ENCODE data around the gene ZNF20. TPM values are rescaled to one million over a fixed set of nuclear protein-coding genes. Genes with fewer than 3 reads are reported as not detected.
A peak's percentile ranks its signal among the peaks of the same experiment; 100 is the strongest.

ZNF20 gene
- total and polyA plus RNA-seq, 4 experiments from 2014 or later, result 1.6 to 7.4 (median 3.1) TPM

- Histone ChIP-seq H3K9me3 (ENCODE audit: control insufficient read depth in 1 of 2, low read length in 2 of 2) (no peaks in the 10 kb centered on the region), H3K27me3 (ENCODE audit: insufficient read depth, low read length) (no peaks in the 10 kb centered on the region), H3K4me3 (ENCODE audit: low read length in 2 of 2) (peak overlapping the region; percentile 65 to 74), H3K27ac (ENCODE audit: low read depth, low read length) (peak overlapping the region; percentile 98), H3K36me3 (ENCODE audit: insufficient read depth, low read length) (peaks cover 13% of the 10 kb centered on the region), H3K4me1 (ENCODE audit: insufficient read depth, low read length) (peaks cover 33% of the 10 kb centered on the region)
- intact Hi-C loops (cut with micrococcal nuclease), result loop anchor here (1.0 to 2.0 kb wide), 2 partner anchors 132 to 239 kb away; partner anchors contain the start of genes ZNF44 and ZNF799
- peak overlapping the region; percentile 94 to 99 (median 97) for H3K4me3 Mint-ChIP-seq
- DNase-seq, result no peak
- no peaks in the 10 kb centered on the region for H3K27me3 Mint-ChIP-seq
- peak overlapping the region; percentile 92 to 99 (median 99) for H3K27ac Mint-ChIP-seq
- POLR2A ChIA-PET (ENCODE audit: partially characterized antibody), result interaction anchor here (0.9 to 3.0 kb wide), 11 partner anchors 12 to 620 kb away, joined by 3 to 33 read pairs (median 4); partner anchors contain the start of genes ZNF20, ZNF44, ZNF563 and ZNF700
- peaks cover 0 to 24% of the 10 kb centered on the region in 2 donors for H3K36me3 Mint-ChIP-seq
- peaks cover 29 to 53% (median 38%) of the 10 kb centered on the region in 4 donors for H3K4me1 Mint-ChIP-seq
- no peaks in the 10 kb centered on the region for H3K9me3 Mint-ChIP-seq
- CTCF ChIA-PET (ENCODE audit: partially characterized antibody), result interaction anchor here (1.0 to 4.9 kb wide), 7 partner anchors 22 to 365 kb away, joined by 3 to 19 read pairs (median 6); partner anchors contain the start of genes ZNF20, ZNF44, ZNF491 and ZNF563
These were observed 22.3 kb upstream of the ZNF20 start for GRCh38 chr19:12162513-12162881.

DNA sequence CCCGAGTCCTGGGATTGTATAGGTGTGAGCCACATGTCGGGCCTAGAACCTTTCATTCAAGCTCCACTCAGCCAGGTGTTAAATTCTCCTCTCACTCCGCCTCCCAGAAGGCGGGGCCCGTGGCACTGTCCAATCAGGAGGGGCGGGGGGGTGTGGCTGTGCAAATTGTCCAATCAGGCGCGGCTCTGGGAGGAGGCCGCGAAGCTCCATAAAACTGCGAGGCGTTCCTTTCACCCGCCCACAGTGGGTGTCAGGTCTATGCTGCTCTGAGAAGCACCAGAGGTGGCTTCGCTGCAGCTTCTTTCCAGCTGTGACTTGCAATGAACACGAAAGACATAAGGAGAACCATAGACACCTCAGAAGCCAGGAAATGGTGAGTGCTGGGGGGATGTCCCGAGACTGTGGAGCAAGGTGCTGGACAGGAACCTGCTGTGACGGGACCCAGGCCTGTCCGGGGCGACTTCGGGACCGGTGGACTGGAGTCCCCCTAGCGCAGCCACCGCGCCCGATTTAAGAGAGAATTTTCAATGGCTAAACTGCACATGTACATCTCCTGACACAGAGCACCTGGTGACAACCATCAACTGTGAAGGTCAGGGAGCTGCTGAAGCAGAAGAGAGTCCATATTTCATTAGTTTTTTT lies 19.7 kb upstream of the ZNF20 start:
- peaks cover 3 to 5% of the 10 kb centered on the region in 2 donors for H3K27me3 Mint-ChIP-seq
- peaks cover 17 to 45% (median 26%) of the 10 kb centered on the region in 4 donors for H3K4me1 Mint-ChIP-seq
- ChIA-PET CTCF (ENCODE audit: partially characterized antibody) (interaction anchor here (1.4 kb wide), 1 partner anchor 362 kb away, joined by 4 read pairs; no protein-coding TSS in a partner anchor), POLR2A (ENCODE audit: partially characterized antibody) (interaction anchor here (0.6 to 1.1 kb wide), 2 partner anchors 172 to 360 kb away, joined by 4 read pairs; no protein-coding TSS in a partner anchor)
- intact Hi-C loops (cut with micrococcal nuclease), result no loop called here
- Histone ChIP-seq H3K27me3 (ENCODE audit: insufficient read depth, low read length) (no peaks in the 10 kb centered on the region), H3K27ac (ENCODE audit: low read depth, low read length) (no peak overlapping the region), H3K4me3 (ENCODE audit: low read length in 2 of 2) (no peak overlapping the region), H3K4me1 (ENCODE audit: insufficient read depth, low read length) (peaks cover 27% of the 10 kb centered on the region), H3K9me3 (ENCODE audit: control insufficient read depth in 1 of 2, low read length in 2 of 2) (no peaks in the 10 kb centered on the region), H3K36me3 (ENCODE audit: insufficient read depth, low read length) (peaks cover 4% of the 10 kb centered on the region)
- H3K4me3 Mint-ChIP-seq, result peak overlapping the region in 2 of 8 donors; percentile 20 to 50
- peaks cover 0 to 10% of the 10 kb centered on the region in 2 donors for H3K36me3 Mint-ChIP-seq
- no peak overlapping the region for H3K27ac Mint-ChIP-seq
- DNase-seq, result no peak
- H3K9me3 Mint-ChIP-seq, result no peaks in the 10 kb centered on the region

DNA sequence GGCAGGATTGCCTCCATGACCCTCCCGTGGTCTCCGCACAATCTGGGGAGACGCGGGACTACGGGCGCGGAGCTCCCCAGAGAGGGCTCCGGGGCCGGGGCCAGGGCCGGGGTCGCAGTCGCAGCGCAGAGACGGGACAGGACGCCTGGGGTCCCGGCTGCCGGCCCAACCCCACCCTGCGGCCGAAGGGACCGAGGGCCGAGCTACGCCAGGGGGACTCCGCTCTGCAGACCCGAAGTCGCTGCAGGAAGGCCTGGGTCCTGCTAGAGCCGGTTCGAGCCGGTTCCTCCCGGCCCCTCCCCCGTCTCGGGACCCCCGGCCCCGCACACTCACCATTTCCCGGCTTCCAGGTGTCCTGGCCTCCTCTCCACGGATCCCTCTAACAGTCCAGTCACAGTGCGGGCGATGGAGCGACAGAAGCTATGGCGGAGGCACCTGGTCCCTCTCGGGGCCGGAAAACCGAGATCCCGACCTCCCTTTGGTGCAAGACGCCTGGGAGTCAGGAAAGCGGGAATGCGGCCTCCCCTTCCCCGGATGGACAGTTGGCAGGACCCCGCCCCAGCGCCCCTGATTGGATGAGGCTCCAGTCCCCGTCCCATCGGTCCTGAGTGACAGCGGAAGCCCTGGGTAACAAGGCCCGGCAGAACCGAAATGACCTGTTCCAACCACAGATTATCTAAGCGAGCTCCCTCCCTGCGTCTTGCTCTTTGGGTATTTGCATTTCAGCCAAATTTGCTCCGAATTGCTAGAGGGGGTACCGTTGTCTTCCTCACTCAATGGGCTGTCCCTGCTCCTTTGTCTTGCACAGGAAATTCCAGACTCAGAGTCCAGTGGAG lies 16.3 kb upstream of the ZNF20 start, which contains the start of gene ZNF625:
Gene ZNF625, minus strand, starts transcription at position 512 of the 836 bp plus-strand sequence. Its CDS starts 176 bp downstream, at position 336.
- Histone ChIP-seq H3K9me3 (ENCODE audit: control insufficient read depth in 1 of 2, low read length in 2 of 2) (no peaks in the 10 kb centered on the region), H3K27me3 (ENCODE audit: insufficient read depth, low read length) (no peaks in the 10 kb centered on the region), H3K4me1 (ENCODE audit: insufficient read depth, low read length) (peaks cover 12% of the 10 kb centered on the region), H3K27ac (ENCODE audit: low read depth, low read length) (peak within 1 kb of the TSS; percentile 56), H3K4me3 (ENCODE audit: low read length in 2 of 2) (peak within 1 kb of the TSS; percentile 44 to 61), H3K36me3 (ENCODE audit: insufficient read depth, low read length) (no peaks in the 10 kb centered on the region)
- peaks cover 3 to 7% of the 10 kb centered on the region in 2 donors for H3K27me3 Mint-ChIP-seq
- peak within 1 kb of the TSS; percentile 83 to 89 (median 85) for H3K4me3 Mint-ChIP-seq
- ChIA-PET POLR2A (ENCODE audit: partially characterized antibody) (interaction anchor here (0.9 to 1.1 kb wide), 4 partner anchors 12 to 177 kb away, joined by 3 to 7 read pairs (median 3); partner anchors contain the start of gene ZNF563), CTCF (ENCODE audit: partially characterized antibody) (interaction anchor here (0.8 to 1.1 kb wide), 3 partner anchors 15 to 273 kb away, joined by 3 to 6 read pairs (median 4); no protein-coding TSS in a partner anchor)
- intact Hi-C loops (cut with micrococcal nuclease), result no loop called here
- no peaks in the 10 kb centered on the region for H3K9me3 Mint-ChIP-seq
- peaks cover 0 to 3% of the 10 kb centered on the region in 2 donors for H3K36me3 Mint-ChIP-seq
- peaks cover 4 to 23% (median 9%) of the 10 kb centered on the region in 4 donors for H3K4me1 Mint-ChIP-seq
- peak within 1 kb of the TSS in 6 of 7 donors; percentile 22 to 90 (median 62) for H3K27ac Mint-ChIP-seq
- DNase-seq, result peak in 2 of 5 donors; percentile 6 to 11

DNA sequence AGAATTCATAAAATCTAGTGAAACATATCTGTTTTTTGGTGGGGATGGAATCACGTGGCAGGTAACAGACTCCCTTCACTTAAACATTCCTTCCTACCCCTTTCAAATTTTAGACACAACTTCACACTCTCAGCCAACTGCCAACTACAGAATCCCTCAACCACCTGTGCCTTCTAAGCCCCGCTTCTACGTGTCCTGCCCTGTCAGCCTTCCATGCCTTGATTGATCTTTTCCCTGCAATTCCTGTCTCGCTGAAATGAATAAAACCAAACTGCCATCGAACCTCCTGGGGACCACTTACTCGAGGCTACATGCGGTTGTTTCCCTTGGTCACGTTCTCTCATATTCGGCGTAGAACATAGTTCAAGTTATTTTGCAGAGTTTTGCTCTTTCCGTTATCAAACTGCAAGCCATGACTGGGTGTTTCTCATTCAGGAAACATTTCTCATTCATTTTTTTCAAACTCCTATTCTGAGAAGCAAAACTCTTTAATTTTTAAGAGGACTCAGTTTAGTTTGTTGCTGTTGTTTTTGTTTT lies 15.2 kb upstream of the ZNF20 start:
- H3K27me3 Mint-ChIP-seq, result peaks cover 3 to 7% of the 10 kb centered on the region in 2 donors
- H3K4me1 Mint-ChIP-seq, result peaks cover 4 to 23% (median 10%) of the 10 kb centered on the region in 4 donors
- peak overlapping the region; percentile 30 to 89 (median 83) for H3K4me3 Mint-ChIP-seq
- peak overlapping the region; percentile 11 to 44 for H3K4me3 ChIP-seq (ENCODE audit: low read length in 2 of 2)
- H3K4me1 ChIP-seq (ENCODE audit: insufficient read depth, low read length), result peaks cover 12% of the 10 kb centered on the region
- peaks cover 0 to 2% (median 0%) of the 10 kb centered on the region in 8 donors for H3K9me3 Mint-ChIP-seq
- intact Hi-C loops (cut with micrococcal nuclease), result no loop called here
- no peaks in the 10 kb centered on the region for H3K9me3 ChIP-seq (ENCODE audit: control insufficient read depth in 1 of 2, low read length in 2 of 2)
- H3K36me3 ChIP-seq (ENCODE audit: insufficient read depth, low read length), result no peaks in the 10 kb centered on the region
- peak overlapping the region in 5 of 7 donors; percentile 2 to 90 (median 35) for H3K27ac Mint-ChIP-seq
- no peak for DNase-seq
- ChIA-PET CTCF (ENCODE audit: partially characterized antibody) (interaction anchor here (1.1 kb wide), 1 partner anchor 167 kb away, joined by 6 read pairs; no protein-coding TSS in a partner anchor), POLR2A (ENCODE audit: partially characterized antibody) (no interaction called here)
- H3K27ac ChIP-seq (ENCODE audit: low read depth, low read length), result no peak overlapping the region
- H3K36me3 Mint-ChIP-seq, result peaks cover 0 to 6% of the 10 kb centered on the region in 2 donors
- H3K27me3 ChIP-seq (ENCODE audit: insufficient read depth, low read length), result no peaks in the 10 kb centered on the region

- no peak overlapping the region for H3K4me3 Mint-ChIP-seq
- ChIA-PET POLR2A (ENCODE audit: partially characterized antibody) (no interaction called here), CTCF (ENCODE audit: partially characterized antibody) (interaction anchor here (0.9 to 2.0 kb wide), 3 partner anchors 54 to 347 kb away, joined by 5 to 9 read pairs (median 5); partner anchors contain the start of genes ZNF491 and ZNF700)
- peaks cover 0 to 1% of the 10 kb centered on the region in 2 donors for H3K27me3 Mint-ChIP-seq
- Histone ChIP-seq H3K4me1 (ENCODE audit: insufficient read depth, low read length) (peaks cover 12% of the 10 kb centered on the region), H3K27me3 (ENCODE audit: insufficient read depth, low read length) (no peaks in the 10 kb centered on the region), H3K36me3 (ENCODE audit: insufficient read depth, low read length) (peaks cover 5% of the 10 kb centered on the region), H3K9me3 (ENCODE audit: control insufficient read depth in 1 of 2, low read length in 2 of 2) (peaks cover 0 to 16% of the 10 kb centered on the region in 2 donors), H3K4me3 (ENCODE audit: low read length in 2 of 2) (peak overlapping the region in 1 of 2 donors; percentile 2), H3K27ac (ENCODE audit: low read depth, low read length) (no peak overlapping the region)
- peaks cover 11% of the 10 kb centered on the region in 4 donors for H3K4me1 Mint-ChIP-seq
- H3K36me3 Mint-ChIP-seq, result peaks cover 23 to 26% of the 10 kb centered on the region in 2 donors
- no peak overlapping the region for H3K27ac Mint-ChIP-seq
- H3K9me3 Mint-ChIP-seq, result peaks cover 4 to 26% (median 20%) of the 10 kb centered on the region in 8 donors
- intact Hi-C loops (cut with micrococcal nuclease), result no loop called here
- no peak for DNase-seq
These were observed 5.2 kb upstream of the ZNF20 start for GRCh38 chr19:12145348-12145747.

GRCh38 chr19:12141405-12141736 lies 1.2 kb upstream of the ZNF20 start:
- ChIA-PET POLR2A (ENCODE audit: partially characterized antibody) (interaction anchor here (1.1 to 3.2 kb wide), 7 partner anchors 21 to 343 kb away, joined by 3 to 24 read pairs (median 7); partner anchors contain the start of genes ZNF136, ZNF491, ZNF700 and ZNF763), CTCF (ENCODE audit: partially characterized antibody) (interaction anchor here (0.9 to 5.5 kb wide), 25 partner anchors 12 to 344 kb away, joined by 3 to 44 read pairs (median 4); partner anchors contain the start of genes ZNF136, ZNF440, ZNF491 and ZNF625)
- Mint-ChIP-seq H3K27ac (peak overlapping the region in 3 of 7 donors; percentile 58 to 65 (median 63)), H3K27me3 (no peaks in the 10 kb centered on the region), H3K36me3 (peaks cover 25 to 27% of the 10 kb centered on the region in 2 donors), H3K9me3 (peaks cover 4 to 17% (median 13%) of the 10 kb centered on the region in 8 donors), H3K4me1 (peaks cover 28 to 43% (median 33%) of the 10 kb centered on the region in 4 donors), H3K4me3 (peak overlapping the region in 7 of 8 donors; percentile 81 to 95 (median 89))
- H3K9me3 ChIP-seq (ENCODE audit: control insufficient read depth in 1 of 2, low read length in 2 of 2), result peaks cover 0 to 15% of the 10 kb centered on the region in 2 donors
- H3K4me3 ChIP-seq (ENCODE audit: low read length in 2 of 2), result peak overlapping the region in 1 of 2 donors; percentile 66
- peaks cover 26% of the 10 kb centered on the region for H3K4me1 ChIP-seq (ENCODE audit: insufficient read depth, low read length)
- H3K27me3 ChIP-seq (ENCODE audit: insufficient read depth, low read length), result no peaks in the 10 kb centered on the region
- peaks cover 5% of the 10 kb centered on the region for H3K36me3 ChIP-seq (ENCODE audit: insufficient read depth, low read length)
- H3K27ac ChIP-seq (ENCODE audit: low read depth, low read length), result no peak overlapping the region
- no peak for DNase-seq
- intact Hi-C loops (cut with micrococcal nuclease), result loop anchor here (1.0 kb wide), 6 partner anchors 82 to 344 kb away; no protein-coding TSS in a partner anchor

Measured in CD4-positive, alpha-beta memory T cell (primary cell).